ENCODE results near the gene EIF4A2. TPM values are rescaled to one million over a fixed set of nuclear protein-coding genes. Genes with fewer than 3 reads are reported as not detected.
"Not testable (repeated sequence)": the region's sequence is repeated elsewhere in the genome, so short reads cannot be mapped to it uniquely, and the experiment has no call there.

The EIF4A2 gene
- total RNA-seq, 1 donor from 2014 or later = 368 TPM

DNA sequence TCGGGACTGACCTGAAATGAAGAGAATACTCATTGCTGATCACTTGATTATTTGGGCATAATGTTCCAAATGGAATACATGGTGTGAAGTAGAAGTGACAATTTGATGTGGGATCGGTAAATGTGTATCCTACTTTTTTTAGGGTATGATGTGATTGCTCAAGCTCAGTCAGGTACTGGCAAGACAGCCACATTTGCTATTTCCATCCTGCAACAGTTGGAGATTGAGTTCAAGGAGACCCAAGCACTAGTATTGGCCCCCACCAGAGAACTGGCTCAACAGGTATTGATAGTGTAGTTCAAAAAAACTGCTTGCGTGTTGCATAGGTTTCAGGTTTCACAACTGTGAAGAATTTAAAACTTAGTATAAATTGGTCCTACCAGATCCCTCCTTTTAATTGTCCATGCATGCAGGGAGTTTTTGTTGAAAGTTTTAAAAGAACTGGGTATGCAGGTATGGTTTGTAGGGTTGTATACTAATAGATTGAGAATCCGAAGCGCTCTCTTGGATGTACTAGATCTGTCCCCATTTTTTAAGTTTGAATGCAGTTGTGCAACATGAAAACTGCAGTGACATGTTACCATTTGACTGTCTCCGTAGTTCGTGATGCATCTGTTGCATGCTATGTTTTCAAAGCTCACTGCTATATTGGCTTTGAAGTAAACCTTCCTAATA is 1.6 kb downstream of the EIF4A2 start:
- intact Hi-C loops (cut with micrococcal nuclease) = loop anchor here (10.0 kb wide), 1 partner anchor 1290 kb away; the partner anchor contains the start of gene TMEM41A

DNA sequence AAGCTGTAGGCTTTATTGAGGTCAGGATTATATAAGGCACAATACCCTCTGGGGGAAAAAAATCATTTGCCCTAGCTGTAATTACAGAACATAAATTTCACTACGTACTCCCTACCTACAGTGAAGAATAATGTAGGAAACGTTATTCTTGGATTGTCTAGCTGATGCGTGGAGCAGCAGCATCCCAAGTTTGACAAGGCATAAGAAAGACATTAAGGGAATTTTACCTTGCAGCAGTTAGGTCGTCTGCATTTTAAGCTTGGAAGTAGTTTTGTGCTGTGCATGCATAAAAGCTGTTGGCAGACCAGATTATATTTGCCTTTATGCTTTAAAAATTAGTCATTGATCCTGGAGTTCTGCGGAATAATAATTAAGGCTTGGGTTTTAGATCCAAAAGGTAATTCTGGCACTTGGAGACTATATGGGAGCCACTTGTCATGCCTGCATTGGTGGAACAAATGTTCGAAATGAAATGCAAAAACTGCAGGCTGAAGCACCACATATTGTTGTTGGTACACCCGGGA is 2.2 kb downstream of the EIF4A2 start:
- intact Hi-C loops (cut with micrococcal nuclease) = loop anchor here (10.0 kb wide), 1 partner anchor 1291 kb away; the partner anchor contains the start of gene TMEM41A

DNA sequence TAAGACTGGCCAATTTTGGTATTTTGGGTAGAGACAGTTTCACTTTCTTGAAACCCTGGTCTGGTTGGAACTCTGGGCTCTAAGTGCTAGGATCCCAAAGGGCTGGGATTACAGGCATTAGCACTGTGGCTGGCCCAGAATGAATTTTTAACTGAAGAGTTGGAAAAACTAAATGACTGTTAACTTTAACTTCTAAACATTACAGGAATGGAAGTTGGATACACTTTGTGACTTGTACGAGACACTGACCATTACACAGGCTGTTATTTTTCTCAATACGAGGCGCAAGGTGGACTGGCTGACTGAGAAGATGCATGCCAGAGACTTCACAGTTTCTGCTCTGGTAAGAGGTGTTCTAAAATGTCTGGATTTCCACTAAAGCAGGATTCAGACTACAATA is 3.5 kb downstream of the EIF4A2 start:
- intact Hi-C loops (cut with micrococcal nuclease) = loop anchor here (10.0 kb wide), 1 partner anchor 1292 kb away; the partner anchor contains the start of gene TMEM41A

DNA sequence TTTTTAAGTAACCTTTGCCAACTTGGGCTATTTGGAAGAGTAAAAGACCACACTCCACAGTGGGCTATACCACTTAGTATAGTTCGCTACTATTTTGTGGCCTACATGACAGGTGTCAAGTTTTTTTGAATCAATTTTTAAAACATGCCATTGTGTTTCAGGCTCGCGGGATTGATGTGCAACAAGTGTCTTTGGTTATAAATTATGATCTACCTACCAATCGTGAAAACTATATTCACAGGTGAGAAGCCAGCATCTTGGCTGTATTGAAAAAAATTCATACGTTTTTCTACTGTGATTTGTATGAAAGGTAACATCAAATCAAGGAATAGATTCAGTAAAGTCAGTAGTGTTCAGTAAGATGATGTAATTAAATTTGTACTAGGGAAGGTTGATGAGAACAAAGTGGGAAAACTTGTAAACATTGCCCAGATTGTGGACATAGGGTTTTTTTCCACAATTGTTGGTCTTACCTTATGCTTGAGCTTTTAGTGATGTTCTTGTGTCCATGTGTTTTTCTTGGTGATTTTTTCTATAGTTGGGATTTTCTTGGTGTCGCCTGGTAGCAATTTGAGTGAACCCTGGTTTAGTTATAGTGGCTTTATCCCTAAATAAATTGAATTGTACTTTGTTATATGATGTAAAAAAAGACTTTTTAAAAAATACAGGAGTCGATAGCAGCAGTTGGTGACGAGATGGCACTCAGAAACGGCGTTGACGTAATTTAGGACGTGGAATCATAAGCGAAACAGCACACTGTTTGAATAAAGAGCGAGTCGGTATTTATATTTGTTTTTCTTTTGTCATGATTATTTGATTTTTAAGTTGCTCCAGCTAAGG is 4.5 kb downstream of the EIF4A2 start:
- intact Hi-C loops (cut with micrococcal nuclease) = loop anchor here (10.0 kb wide), 1 partner anchor 1293 kb away; the partner anchor contains the start of gene TMEM41A

DNA sequence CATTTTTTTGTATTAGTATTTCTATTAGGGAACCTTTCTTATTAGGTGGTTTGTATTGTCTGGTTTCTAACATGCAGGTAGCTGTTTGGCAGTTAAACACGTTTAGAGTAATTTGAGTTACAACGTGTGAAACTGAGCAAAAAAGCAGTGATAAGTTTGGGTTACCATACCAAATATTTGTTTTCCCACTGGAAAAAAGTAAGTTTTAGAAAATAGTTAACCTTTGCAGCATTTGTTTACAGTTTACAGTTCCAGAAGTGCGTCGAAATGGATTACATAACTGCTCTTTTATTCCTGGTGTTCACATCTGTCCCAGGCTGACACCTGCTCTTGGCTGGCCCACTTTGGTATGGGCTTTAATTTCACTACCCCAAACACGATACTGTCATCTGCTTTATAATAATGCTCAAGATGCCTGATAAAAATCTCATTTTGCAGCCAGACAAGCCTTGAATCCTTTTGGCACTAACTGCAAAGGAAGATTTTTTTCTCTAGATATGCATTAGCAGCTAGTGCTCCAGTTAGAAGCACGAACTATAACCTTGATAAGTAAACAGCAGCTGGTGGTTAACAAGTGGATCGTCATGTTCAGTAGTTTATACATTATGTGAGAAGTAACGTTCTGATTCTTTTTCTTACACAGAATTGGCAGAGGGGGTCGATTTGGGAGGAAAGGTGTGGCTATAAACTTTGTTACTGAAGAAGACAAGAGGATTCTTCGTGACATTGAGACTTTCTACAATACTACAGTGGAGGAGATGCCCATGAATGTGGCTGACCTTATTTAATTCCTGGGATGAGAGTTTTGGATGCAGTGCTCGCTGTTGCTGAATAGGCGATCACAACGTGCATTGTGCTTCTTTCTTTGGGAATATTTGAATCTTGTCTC is 5.3 kb downstream of the EIF4A2 start:
- intact Hi-C loops (cut with micrococcal nuclease) = loop anchor here (10.0 kb wide), 1 partner anchor 1294 kb away; the partner anchor contains the start of gene TMEM41A

DNA sequence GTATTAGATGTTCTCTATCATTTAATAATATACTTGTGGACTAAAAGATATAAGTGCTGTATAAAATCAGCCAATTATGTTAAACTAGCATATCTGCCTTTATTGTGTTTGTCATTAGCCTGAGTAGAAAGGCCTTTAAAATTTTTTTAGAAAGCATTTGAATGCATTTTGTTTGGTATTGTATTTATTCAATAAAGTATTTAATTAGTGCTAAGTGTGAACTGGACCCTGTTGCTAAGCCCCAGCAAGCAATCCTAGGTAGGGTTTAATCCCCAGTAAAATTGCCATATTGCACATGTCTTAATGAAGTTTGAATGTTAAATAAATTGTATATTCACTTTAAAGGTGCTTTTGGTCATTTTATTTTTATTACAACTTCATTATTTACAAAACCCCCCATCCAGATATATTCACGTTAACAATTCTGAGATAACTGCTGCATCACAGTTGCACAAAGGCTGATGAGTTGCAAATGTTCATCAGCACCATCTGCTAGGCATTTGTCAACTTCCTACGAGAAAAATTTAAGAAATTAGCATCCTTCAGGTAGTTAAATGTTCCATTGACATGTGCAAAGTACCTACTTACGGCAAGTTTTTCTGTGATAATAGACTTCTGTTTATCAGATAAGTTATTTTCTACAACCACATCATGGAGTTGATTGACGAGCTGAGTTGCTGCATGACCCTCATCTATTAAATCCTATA is 6.3 kb downstream of the EIF4A2 start:
- intact Hi-C loops (cut with micrococcal nuclease) = loop anchor here (10.0 kb wide), 1 partner anchor 1295 kb away; the partner anchor contains the start of gene TMEM41A

DNA sequence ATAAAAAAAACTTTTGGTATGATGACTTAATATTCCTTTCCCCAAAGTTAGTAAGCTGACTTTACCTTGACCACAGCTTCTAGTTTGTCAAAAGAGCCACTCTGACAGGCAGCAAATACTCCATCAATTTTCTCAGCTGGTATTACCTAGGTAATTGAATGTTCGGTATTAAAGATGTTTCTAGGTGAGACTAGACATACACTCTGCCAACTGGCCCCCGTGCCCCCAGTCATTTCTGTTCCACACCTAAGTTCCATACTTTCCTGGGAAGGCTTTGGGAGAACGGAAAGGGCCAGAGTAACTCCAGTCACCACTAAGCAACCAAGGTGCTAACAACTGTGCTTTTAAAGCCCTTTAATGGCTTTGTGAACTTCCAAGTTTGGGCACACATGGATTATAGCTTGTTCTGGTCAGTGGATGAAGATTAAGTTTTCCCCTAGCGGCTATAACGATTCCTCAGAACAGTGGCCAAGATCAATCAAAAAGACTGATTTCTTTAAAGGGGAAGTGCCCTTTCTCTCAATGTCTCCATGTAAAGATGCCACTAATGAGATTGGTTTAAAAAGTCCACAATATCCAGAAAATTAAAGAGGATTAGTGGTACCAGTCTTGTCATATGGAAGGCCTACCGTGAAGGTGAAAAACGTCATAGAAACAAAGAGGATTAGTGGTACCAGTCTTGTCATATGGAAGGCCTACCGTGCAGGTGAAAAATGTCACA is 7.0 kb downstream of the EIF4A2 start:
- intact Hi-C loops (cut with micrococcal nuclease) = no loop called here

DNA sequence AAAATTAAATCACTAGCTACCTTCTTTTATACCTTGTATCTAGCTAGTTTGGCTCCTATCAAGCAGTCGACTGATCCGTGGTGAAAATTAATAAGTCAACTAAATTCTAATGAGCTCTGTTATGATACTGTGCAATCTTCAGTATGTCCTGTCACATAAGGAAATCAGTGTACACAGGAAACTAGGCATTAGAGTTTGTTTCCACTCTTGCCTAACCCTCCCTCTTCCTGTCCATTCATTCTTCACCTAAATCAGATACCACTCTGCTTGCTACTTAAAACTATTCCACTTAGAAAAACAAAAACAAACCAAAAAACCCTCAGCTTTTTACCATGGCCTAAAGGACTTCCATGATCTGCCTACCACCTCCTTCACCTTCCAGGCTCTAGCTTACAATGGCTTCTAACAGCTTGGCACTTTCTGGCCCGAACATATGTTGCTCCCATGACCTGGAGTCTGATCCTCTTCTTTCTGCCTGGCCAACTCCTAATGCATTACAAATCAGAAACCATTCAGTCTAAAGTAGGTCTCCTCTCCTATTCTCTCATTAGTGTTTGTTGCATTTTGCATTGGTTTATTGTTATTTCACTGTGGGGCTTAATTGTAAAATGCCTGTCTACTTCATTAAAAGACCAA is 15.0 kb downstream of the EIF4A2 start:
- intact Hi-C loops (cut with micrococcal nuclease) = no loop called here

DNA sequence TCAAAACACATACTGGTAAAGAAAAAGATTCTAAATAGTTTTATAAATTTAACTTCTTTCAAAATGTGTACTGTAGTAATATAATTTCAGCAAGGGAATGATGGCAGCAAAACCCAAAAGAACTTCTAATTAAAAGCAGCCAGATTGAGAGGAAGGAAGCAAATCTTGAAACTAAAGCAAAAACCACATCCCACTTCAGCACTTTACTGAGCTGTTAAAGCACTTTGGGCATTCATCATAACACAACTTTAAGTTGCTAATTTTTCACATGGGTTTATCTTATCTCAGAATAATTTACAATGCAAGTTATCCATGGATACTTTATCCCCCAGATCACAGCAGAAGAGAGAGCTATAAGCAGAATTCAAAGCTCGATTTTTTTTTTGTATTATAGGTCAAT is 16.9 kb downstream of the EIF4A2 start:
- intact Hi-C loops (cut with micrococcal nuclease) = no loop called here

DNA sequence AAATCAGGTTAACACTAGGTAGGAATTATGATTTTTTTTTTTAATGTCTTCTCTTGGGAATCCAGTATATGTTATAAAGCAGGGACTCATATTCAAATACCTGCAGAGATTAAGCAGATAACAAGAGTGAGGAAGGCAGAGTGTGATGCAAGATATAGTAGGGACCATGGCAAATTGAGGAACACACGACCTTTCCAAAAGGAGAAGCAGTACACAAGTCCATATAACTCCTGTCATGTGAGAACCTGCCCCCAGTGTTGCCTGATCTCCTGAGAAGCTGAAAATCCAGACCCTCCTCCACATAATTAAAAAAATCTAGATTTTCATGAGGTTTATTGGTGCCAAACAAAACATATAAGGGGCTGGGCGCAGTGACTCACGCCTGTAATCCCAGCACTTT is 19.3 kb downstream of the EIF4A2 start:
- intact Hi-C loops (cut with micrococcal nuclease) = no loop called here

DNA sequence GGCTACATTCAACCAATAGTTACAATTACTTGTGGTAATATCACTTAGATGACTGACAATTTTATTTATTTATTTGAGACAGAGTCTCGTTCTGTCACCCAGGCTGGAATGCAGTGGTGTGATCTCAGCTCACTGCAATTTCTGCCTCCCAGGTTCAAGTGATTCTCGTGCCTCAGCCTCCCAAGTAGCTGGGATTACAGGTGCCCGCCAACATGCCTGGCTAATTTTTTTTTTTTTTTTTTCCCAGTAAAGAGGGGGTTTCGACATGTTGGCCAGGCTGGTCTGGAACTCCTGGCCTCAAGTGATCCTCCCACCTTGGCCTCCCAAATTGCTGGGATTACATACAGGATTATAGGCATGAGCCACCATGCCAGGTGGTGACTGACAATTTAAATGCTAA is 20.1 kb downstream of the EIF4A2 start:
- intact Hi-C loops (cut with micrococcal nuclease) = not testable (repeated sequence)

DNA sequence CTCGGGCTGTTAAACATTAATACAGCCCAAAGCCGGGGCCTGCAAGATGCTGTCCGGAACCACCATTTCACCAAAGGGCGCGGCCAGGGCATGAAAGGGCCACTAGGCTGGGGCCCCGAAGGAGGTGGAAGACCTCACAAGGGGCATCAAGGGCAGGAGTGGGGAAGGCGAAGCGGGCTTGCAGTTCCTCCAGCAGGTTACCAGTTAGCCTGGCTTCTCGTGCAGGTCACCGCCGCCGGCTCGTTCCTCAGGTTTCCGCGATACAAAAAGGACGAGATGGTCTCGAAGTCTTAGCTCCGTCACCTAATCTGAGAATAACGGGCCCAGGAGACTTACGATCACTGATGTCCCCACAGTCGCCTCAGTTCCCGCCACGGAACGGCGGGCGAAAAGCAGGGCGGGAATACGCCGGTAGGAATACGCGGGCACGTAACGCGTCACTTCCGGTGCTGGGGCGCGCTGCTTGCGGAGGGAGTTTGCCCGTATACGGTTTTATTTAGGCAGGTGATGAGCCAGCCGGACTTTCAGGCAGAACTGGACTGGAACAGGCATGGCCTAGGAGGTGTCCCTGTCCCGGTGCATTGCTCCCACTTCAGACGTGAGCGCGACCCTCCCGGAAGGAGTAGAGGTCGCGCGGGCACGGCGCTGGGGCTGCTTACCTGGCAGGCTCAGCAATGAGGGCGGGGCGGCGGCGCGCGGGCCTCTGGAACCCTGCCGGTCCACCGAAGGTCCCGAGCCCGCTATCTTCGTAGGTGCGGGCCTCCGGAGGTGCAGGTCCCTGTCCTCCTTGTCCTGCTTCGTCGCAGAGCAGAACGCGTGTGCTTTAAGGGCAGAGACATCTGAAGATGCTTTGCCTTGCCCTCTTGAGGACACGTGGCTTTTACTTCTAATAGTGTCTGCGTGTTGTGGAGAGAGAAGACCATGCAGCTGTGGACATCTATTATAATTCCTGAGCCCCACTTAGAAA is 23.0 kb downstream of the EIF4A2 start, which contains the start of gene RFC4:
Gene RFC4 (minus strand): TSS at position 394 of the 967 bp plus-strand sequence. CDS start 1,769 bp downstream, outside the sequence.
- intact Hi-C loops (cut with micrococcal nuclease) = loop anchor here (1.0 to 5.0 kb wide), 11 partner anchors 15 to 868 kb away; partner anchors contain the start of genes EIF4A2, ETV5, TBCCD1 and TRA2B

DNA sequence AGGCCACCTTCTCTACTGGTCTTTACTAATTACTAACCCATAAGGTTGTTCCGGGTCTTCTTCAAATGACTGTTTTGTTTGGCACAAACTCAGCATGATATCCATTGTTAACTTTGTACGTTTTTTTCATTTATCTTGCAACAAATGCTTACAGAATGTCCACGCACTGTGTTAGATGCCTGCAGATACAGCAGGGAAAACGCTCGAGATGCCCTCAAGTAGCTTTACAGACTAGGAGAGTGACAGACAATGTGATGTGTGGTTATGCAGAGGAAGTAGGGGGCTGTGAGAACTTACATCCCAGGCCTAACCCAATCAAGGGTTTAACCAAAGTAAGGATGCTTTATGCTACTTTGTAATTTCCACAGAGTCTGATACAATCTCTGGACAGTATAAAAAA is 23.9 kb downstream of the EIF4A2 start:
- intact Hi-C loops (cut with micrococcal nuclease) = loop anchor here (5.0 kb wide), 2 partner anchors 35 to 190 kb away; no protein-coding TSS in a partner anchor

DNA sequence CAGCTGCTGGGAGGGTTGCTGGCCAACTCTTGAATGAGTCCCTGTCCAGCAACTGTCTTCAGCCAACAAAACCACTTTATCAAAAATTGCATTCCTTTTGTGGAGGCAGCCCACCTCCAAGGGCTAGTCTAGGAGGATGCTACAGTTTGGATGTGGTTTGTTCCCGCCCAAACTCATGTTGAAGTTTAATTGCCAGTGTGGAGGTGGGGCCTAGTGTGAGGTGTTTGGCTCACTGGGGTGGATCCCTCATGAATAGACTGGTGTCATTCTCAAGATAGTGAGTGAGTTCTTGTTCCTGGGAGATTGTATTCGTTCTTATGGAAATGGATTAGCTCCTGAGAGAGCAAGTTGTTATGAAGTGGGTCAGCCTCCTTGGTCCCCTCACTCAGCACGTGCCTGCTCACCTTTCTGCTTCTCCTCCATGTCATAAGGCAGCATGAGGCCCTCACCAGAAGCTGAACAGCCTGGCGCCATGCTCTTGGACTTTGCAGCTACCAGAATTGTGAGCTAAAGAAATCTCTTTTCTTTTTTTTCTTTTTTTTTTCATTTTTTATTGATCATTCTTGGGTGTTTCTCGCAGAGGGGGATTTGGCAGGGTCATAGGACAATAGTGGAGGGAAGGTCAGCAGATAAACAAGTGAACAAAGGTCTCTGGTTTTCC is 27.1 kb downstream of the EIF4A2 start:
- intact Hi-C loops (cut with micrococcal nuclease) = no loop called here

DNA sequence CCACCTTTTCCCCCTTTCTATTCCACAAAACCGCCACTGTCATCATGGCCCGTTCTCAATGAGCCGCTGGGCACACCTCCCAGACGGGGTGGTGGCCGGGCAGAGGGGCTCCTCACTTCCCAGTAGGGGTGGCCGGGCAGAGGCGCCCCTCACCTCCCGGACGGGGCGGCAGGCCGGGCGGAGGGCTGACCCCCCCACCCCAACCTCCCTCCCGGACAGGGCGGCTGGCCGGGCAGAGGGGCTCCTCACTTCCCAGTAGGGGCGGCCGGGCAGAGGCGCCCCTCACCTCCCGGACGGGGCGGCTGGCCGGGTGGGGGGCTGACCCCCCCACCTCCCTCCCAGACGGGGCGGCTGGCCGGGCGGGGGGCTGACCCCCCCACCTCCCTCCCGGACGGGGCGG is 27.9 kb downstream of the EIF4A2 start:
- intact Hi-C loops (cut with micrococcal nuclease) = not testable (repeated sequence)

DNA sequence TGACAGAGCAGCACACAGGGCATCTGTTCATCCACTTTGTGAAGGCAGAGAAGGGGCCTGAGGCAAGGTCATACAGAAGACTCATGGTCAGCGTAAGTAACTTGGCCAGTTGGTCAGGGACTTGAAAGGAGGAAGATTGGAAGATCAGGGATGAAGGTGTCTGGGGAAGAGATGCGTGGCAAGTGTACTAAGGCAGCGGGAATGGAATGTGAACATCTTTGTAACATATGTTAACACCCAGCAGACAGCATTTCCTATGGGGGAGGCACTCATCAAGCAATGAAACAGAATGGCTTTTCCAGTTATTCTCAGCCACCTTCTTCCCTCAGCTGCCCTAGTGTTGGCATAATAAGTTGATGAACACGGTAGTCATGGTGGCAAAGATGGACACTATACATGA is 30.7 kb downstream of the EIF4A2 start:
- intact Hi-C loops (cut with micrococcal nuclease) = no loop called here

DNA sequence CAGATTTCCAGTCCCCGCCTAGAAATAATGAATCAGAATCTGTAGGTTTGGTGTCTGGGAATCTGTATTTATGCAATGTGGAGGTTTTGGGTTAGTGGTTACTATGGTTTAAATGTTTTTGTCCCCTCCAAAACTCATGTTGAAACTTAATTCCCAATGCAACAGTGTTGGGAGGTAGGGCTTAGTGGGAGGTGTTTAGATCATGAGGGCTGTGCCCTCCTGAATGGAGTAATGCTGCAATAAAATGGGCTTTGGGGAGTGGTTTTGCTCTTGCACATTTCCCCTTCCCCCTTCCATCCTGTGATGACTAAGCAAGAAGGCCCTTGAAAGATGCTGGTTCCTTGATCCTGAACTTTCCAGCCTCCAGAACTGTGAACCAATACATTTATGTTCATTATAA is 32.1 kb downstream of the EIF4A2 start:
- intact Hi-C loops (cut with micrococcal nuclease) = no loop called here

Data from T-helper 1 cell treated with Interleukin-12 subunit alpha and Interleukin-12 subunit beta and Interleukin-4 antibody, amounts not matched to agents 30 ng/mL and 1 ng/mL, for 36 hours (primary cell).